Activated CD4-positive, alpha-beta T cell treated with anti-CD3 and anti-CD28 coated beads, Interleukin-2, amount 10 ng/mL, durations not matched to agents 7 days and 5 days (primary cell): ENCODE data around the gene NCAM2. TPM values are rescaled to one million over a fixed set of nuclear protein-coding genes. Genes with fewer than 3 reads are reported as not detected.

Source experiments
- CTCF ChIA-PET: fragments of 350-600 bp; sonication (Branson Sonifier 250); formaldehyde crosslinking; loops from one replicate; lab custom pipeline; 2021; ENCODE audit warnings: antibody characterized with exemption; lab: Charles Lee
- POLR2A ChIA-PET: fragments of 350-600 bp; sonication (Branson Sonifier 250); formaldehyde crosslinking; loops from one replicate; lab custom pipeline; 2021; ENCODE audit warnings: antibody characterized with exemption; lab: Charles Lee
- DNase-seq: peaks from one replicate; pipeline ENCODE4 v3.0.0-alpha.2; 2020
- H3K27ac Mint-ChIP-seq: one replicate; pipeline ENCODE4 v1.8.0; 2021; ENCODE audit warnings: mild to moderate bottlenecking, moderate library complexity, mixed read lengths
- H3K27me3 Mint-ChIP-seq: one replicate; pipeline ENCODE4 v1.8.0; 2021; ENCODE audit warnings: mixed read lengths
- H3K36me3 Mint-ChIP-seq: one replicate; pipeline ENCODE4 v1.8.0; 2021; ENCODE audit warnings: low read depth, mixed read lengths
- H3K4me1 Mint-ChIP-seq: one replicate; pipeline ENCODE4 v1.8.0; 2021; ENCODE audit warnings: mixed read lengths
- H3K4me3 Mint-ChIP-seq: one replicate; pipeline ENCODE4 v1.8.0; 2021; ENCODE audit warnings: mild to moderate bottlenecking, moderate library complexity, mixed read lengths
- H3K9me3 Mint-ChIP-seq: one replicate; pipeline ENCODE4 v1.8.0; 2021; ENCODE audit warnings: mixed read lengths
- total RNA-seq, 2 experiments: library from RNA; stranded (reverse); gene quantifications; one replicate each; pipeline ENCODE4 v1.2.3, GENCODE V29; 2021

NCAM2 gene
- total RNA-seq, 2 experiments from 2014 or later: not detected

- no peaks in the 10 kb centered on the region for H3K36me3 Mint-ChIP-seq
- H3K4me1 Mint-ChIP-seq: no peaks in the 10 kb centered on the region
- H3K4me3 Mint-ChIP-seq: no peak overlapping the region
- ChIA-PET CTCF (no interaction called here), POLR2A (no interaction called here)
- H3K9me3 Mint-ChIP-seq: no peaks in the 10 kb centered on the region
- DNase-seq: no peak
- H3K27me3 Mint-ChIP-seq: no peaks in the 10 kb centered on the region
- H3K27ac Mint-ChIP-seq: no peak overlapping the region
Observed at GRCh38 chr21:21045518-21045917, 47.3 kb downstream of the NCAM2 start.

GRCh38 chr21:21046063-21046462 is 47.9 kb downstream of the NCAM2 start:
- DNase-seq: no peak
- Mint-ChIP-seq H3K36me3 (no peaks in the 10 kb centered on the region), H3K4me1 (no peaks in the 10 kb centered on the region), H3K4me3 (no peak overlapping the region), H3K27me3 (no peaks in the 10 kb centered on the region), H3K9me3 (no peaks in the 10 kb centered on the region), H3K27ac (no peak overlapping the region)
- CTCF ChIA-PET: no interaction called here
- POLR2A ChIA-PET: no interaction called here

- no peaks in the 10 kb centered on the region for H3K27me3 Mint-ChIP-seq
- ChIA-PET CTCF (no interaction called here), POLR2A (no interaction called here)
- no peak overlapping the region for H3K27ac Mint-ChIP-seq
- H3K36me3 Mint-ChIP-seq: no peaks in the 10 kb centered on the region
- no peaks in the 10 kb centered on the region for H3K9me3 Mint-ChIP-seq
- no peak for DNase-seq
- H3K4me1 Mint-ChIP-seq: no peaks in the 10 kb centered on the region
- no peak overlapping the region for H3K4me3 Mint-ChIP-seq
Observed at GRCh38 chr21:21051109-21052055, 53.2 kb downstream of the NCAM2 start.

GRCh38 chr21:21052672-21053071 is 54.5 kb downstream of the NCAM2 start:
- Mint-ChIP-seq H3K36me3 (no peaks in the 10 kb centered on the region), H3K9me3 (no peaks in the 10 kb centered on the region), H3K27ac (no peak overlapping the region), H3K4me3 (no peak overlapping the region), H3K27me3 (no peaks in the 10 kb centered on the region), H3K4me1 (no peaks in the 10 kb centered on the region)
- POLR2A ChIA-PET: no interaction called here
- CTCF ChIA-PET: interaction anchor here (0.7 kb wide), 1 partner anchor 181 kb away, joined by 3 read pairs; no protein-coding TSS in a partner anchor
- no peak for DNase-seq

GRCh38 chr21:21057349-21058062 is 59.3 kb downstream of the NCAM2 start:
- POLR2A ChIA-PET: no interaction called here
- H3K9me3 Mint-ChIP-seq: no peaks in the 10 kb centered on the region
- no peaks in the 10 kb centered on the region for H3K4me1 Mint-ChIP-seq
- CTCF ChIA-PET: no interaction called here
- no peak for DNase-seq
- no peak overlapping the region for H3K4me3 Mint-ChIP-seq
- no peaks in the 10 kb centered on the region for H3K36me3 Mint-ChIP-seq
- H3K27ac Mint-ChIP-seq: no peak overlapping the region
- H3K27me3 Mint-ChIP-seq: no peaks in the 10 kb centered on the region

GRCh38 chr21:21063828-21064227 is 65.6 kb downstream of the NCAM2 start:
- no peaks in the 10 kb centered on the region for H3K27me3 Mint-ChIP-seq
- POLR2A ChIA-PET: no interaction called here
- H3K9me3 Mint-ChIP-seq: no peaks in the 10 kb centered on the region
- H3K4me1 Mint-ChIP-seq: no peaks in the 10 kb centered on the region
- no peak overlapping the region for H3K4me3 Mint-ChIP-seq
- no peak overlapping the region for H3K27ac Mint-ChIP-seq
- no peaks in the 10 kb centered on the region for H3K36me3 Mint-ChIP-seq
- CTCF ChIA-PET: no interaction called here
- no peak for DNase-seq

GRCh38 chr21:21064353-21064752 is 66.1 kb downstream of the NCAM2 start:
- no peak overlapping the region for H3K4me3 Mint-ChIP-seq
- H3K36me3 Mint-ChIP-seq: no peaks in the 10 kb centered on the region
- POLR2A ChIA-PET: no interaction called here
- no peak for DNase-seq
- H3K4me1 Mint-ChIP-seq: no peaks in the 10 kb centered on the region
- no peak overlapping the region for H3K27ac Mint-ChIP-seq
- no peaks in the 10 kb centered on the region for H3K27me3 Mint-ChIP-seq
- no peaks in the 10 kb centered on the region for H3K9me3 Mint-ChIP-seq
- CTCF ChIA-PET: no interaction called here

- H3K9me3 Mint-ChIP-seq: no peaks in the 10 kb centered on the region
- H3K36me3 Mint-ChIP-seq: no peaks in the 10 kb centered on the region
- H3K4me3 Mint-ChIP-seq: no peak overlapping the region
- ChIA-PET POLR2A (no interaction called here), CTCF (no interaction called here)
- H3K4me1 Mint-ChIP-seq: no peaks in the 10 kb centered on the region
- no peak for DNase-seq
- no peak overlapping the region for H3K27ac Mint-ChIP-seq
- H3K27me3 Mint-ChIP-seq: no peaks in the 10 kb centered on the region
Observed at GRCh38 chr21:21067375-21067774, 69.2 kb downstream of the NCAM2 start.

- Mint-ChIP-seq H3K27me3 (no peaks in the 10 kb centered on the region), H3K4me3 (no peak overlapping the region), H3K36me3 (no peaks in the 10 kb centered on the region), H3K27ac (no peak overlapping the region), H3K9me3 (no peaks in the 10 kb centered on the region), H3K4me1 (no peaks in the 10 kb centered on the region)
- no peak for DNase-seq
- POLR2A ChIA-PET: no interaction called here
- CTCF ChIA-PET: no interaction called here
Observed at GRCh38 chr21:21074305-21074704, 76.1 kb downstream of the NCAM2 start.

GRCh38 chr21:21076051-21076450 is 77.8 kb downstream of the NCAM2 start:
- H3K27me3 Mint-ChIP-seq: no peaks in the 10 kb centered on the region
- POLR2A ChIA-PET: no interaction called here

GRCh38 chr21:21076491-21076890 is 78.3 kb downstream of the NCAM2 start:
- DNase-seq: no peak
- no peak overlapping the region for H3K4me3 Mint-ChIP-seq
- H3K9me3 Mint-ChIP-seq: no peaks in the 10 kb centered on the region
- ChIA-PET POLR2A (no interaction called here), CTCF (interaction anchor here (0.6 kb wide), 1 partner anchor 906 kb away, joined by 3 read pairs; no protein-coding TSS in a partner anchor)
- H3K27me3 Mint-ChIP-seq: no peaks in the 10 kb centered on the region
- no peaks in the 10 kb centered on the region for H3K4me1 Mint-ChIP-seq
- no peak overlapping the region for H3K27ac Mint-ChIP-seq
- H3K36me3 Mint-ChIP-seq: no peaks in the 10 kb centered on the region

More at GRCh38 chr21:21076051-21076450, 77.8 kb downstream of the NCAM2 start:
- Mint-ChIP-seq H3K4me3 (no peak overlapping the region), H3K27ac (no peak overlapping the region), H3K4me1 (no peaks in the 10 kb centered on the region), H3K36me3 (no peaks in the 10 kb centered on the region), H3K9me3 (no peaks in the 10 kb centered on the region)
- CTCF ChIA-PET: interaction anchor here (0.6 kb wide), 1 partner anchor 907 kb away, joined by 3 read pairs; no protein-coding TSS in a partner anchor
- no peak for DNase-seq

- DNase-seq: no peak
- Mint-ChIP-seq H3K27me3 (no peaks in the 10 kb centered on the region), H3K36me3 (no peaks in the 10 kb centered on the region), H3K4me3 (no peak overlapping the region), H3K4me1 (no peaks in the 10 kb centered on the region), H3K9me3 (no peaks in the 10 kb centered on the region), H3K27ac (no peak overlapping the region)
- ChIA-PET CTCF (no interaction called here), POLR2A (no interaction called here)
Observed at GRCh38 chr21:21079646-21080045, 81.4 kb downstream of the NCAM2 start.

GRCh38 chr21:21084179-21084578 is 86.0 kb downstream of the NCAM2 start:
- no peak overlapping the region for H3K4me3 Mint-ChIP-seq
- no peaks in the 10 kb centered on the region for H3K36me3 Mint-ChIP-seq
- no peak for DNase-seq
- POLR2A ChIA-PET: no interaction called here
- H3K9me3 Mint-ChIP-seq: peaks cover 2% of the 10 kb centered on the region
- H3K27ac Mint-ChIP-seq: no peak overlapping the region
- CTCF ChIA-PET: no interaction called here
- no peaks in the 10 kb centered on the region for H3K4me1 Mint-ChIP-seq
- no peaks in the 10 kb centered on the region for H3K27me3 Mint-ChIP-seq
